Coronary artery (tissue), 2 donors: ENCODE measurements around the gene C11orf21.

Source experiments
- DNase-seq: peaks from one replicate; pipeline ENCODE4 v3.0.0-alpha.2; 2017; ENCODE audit warnings: low spot score
- H3K27ac ChIP-seq, 2 donors: fragments of 200-600 bp; sonication (generic); one replicate each; pipeline ENCODE4 v1.5.1; 2016 to 2019
- H3K4me3 ChIP-seq: fragments of 200-600 bp; sonication (generic); 2 replicates; pipeline ENCODE4 v1.5.1; 2016; ENCODE audit warnings: mild to moderate bottlenecking, moderate library complexity
- CTCF ChIP-seq: fragments of 200-600 bp; sonication (generic); IDR thresholded peaks from one replicate; pipeline ENCODE4 v1.5.1; 2019; ENCODE audit warnings: antibody characterized with exemption

C11orf21 gene

GRCh38 chr11:2303627-2304505 lies 2.1 kb upstream of the C11orf21 start:
- peak overlapping the region; percentile 54 to 60 for H3K27ac ChIP-seq
- DNase-seq = peak; percentile 70
- H3K4me3 ChIP-seq = no peak overlapping the region
- no peak for TF ChIP-seq CTCF

GRCh38 chr11:2302896-2303626 lies 1.3 kb upstream of the C11orf21 start:
- peak overlapping the region; percentile 35 for H3K4me3 ChIP-seq

GRCh38 chr11:2302306-2302895 lies 683 bp upstream of the C11orf21 start:
- peak; percentile 71 for DNase-seq

More at GRCh38 chr11:2302896-2303626, 1.3 kb upstream of the C11orf21 start:
- H3K27ac ChIP-seq = peak overlapping the region; percentile 54 to 60
- TF ChIP-seq CTCF = no peak
- peak; percentile 74 for DNase-seq

GRCh38 chr11:2300936-2301630 lies 635 bp downstream of the C11orf21 start:
- Histone ChIP-seq H3K27ac (no peak overlapping the region), H3K4me3 (peak overlapping the region; percentile 17)
- TF ChIP-seq CTCF = no peak
- peak; percentile 61 for DNase-seq

More at GRCh38 chr11:2302306-2302895, 683 bp upstream of the C11orf21 start:
- Histone ChIP-seq H3K4me3 (peak overlapping the region; percentile 35), H3K27ac (peak overlapping the region; percentile 54 to 60)
- TF ChIP-seq CTCF = no peak

- Histone ChIP-seq H3K4me3 (no peak overlapping the region), H3K27ac (no peak overlapping the region)
- DNase-seq = peak; percentile 69
- TF ChIP-seq CTCF = no peak
Observed at GRCh38 chr11:2300290-2300935, 1.3 kb downstream of the C11orf21 start.

GRCh38 chr11:2299773-2300172 lies 1.9 kb downstream of the C11orf21 start:
- TF ChIP-seq CTCF = no peak
- Histone ChIP-seq H3K27ac (no peak overlapping the region), H3K4me3 (no peak overlapping the region)
- peak; percentile 55 for DNase-seq
